Endothelial cell of umbilical vein (primary cell): Measurements from ENCODE around the gene TCN2. TPM values are rescaled to one million over a fixed set of nuclear protein-coding genes. Genes with fewer than 3 reads are reported as not detected.

Experiments used
- BruUV-seq: library from RNA; stranded (reverse); fragments of 400-500 nt; replicated peaks from 2 replicates; lab custom pipeline; 2021; lab: Mats Ljungman, UMichigan
- CTCF ChIA-PET: fragments of 300-600, 350-600 bp; sonication (Branson Sonifier 250); formaldehyde crosslinking; loops from one replicate; lab custom pipeline; 2021; ENCODE audit warnings: antibody characterized with exemption, inconsistent platforms; lab: Charles Lee
- POLR2A ChIA-PET: fragments of 300-600, 350-600 bp; sonication (Branson Sonifier 250); formaldehyde crosslinking; loops from one replicate; lab custom pipeline; 2021; ENCODE audit warnings: antibody characterized with exemption, inconsistent platforms; lab: Charles Lee
- DNase-seq: peaks from one replicate; pipeline ENCODE4 v3.0.0-alpha.2; 2011; ENCODE audit warnings: low read depth, low spot score
- FAIRE-seq: peaks from 2 replicates; lab custom pipeline; 2011; peaks lifted over from hg19 to GRCh38; lab: Jason Lieb, UNC
- H2AFZ ChIP-seq: 2 replicates; pipeline ENCODE4 v1.6.0; 2012; ENCODE audit warnings: low read depth, low read length, control low read depth, inconsistent platforms
- H3K27ac ChIP-seq: 2 replicates; pipeline ENCODE4 v1.5.1; 2011; ENCODE audit warnings: low read depth, mild to moderate bottlenecking, control low read depth, low read length, moderate library complexity; ENCODE audit not compliant: insufficient read depth
- H3K27me3 ChIP-seq, 2 experiments: 2 replicates each; pipeline versions ENCODE4 v1.6.0 to v1.6.1; 2011; ENCODE audit warnings: low read length in 2 of 2, mixed read lengths in 1 of 2; ENCODE audit not compliant: control insufficient read depth in 2 of 2, insufficient read depth in 2 of 2
- H3K36me3 ChIP-seq, 2 experiments: 2 replicates in 1 of 2; 3 replicates in 1 of 2; pipeline ENCODE4 v1.5.1; 2011; ENCODE audit warnings: low read length in 2 of 2, mild to moderate bottlenecking in 1 of 2, moderate library complexity in 1 of 2; ENCODE audit not compliant: control insufficient read depth in 2 of 2, insufficient read depth in 2 of 2; ENCODE audit errors: extremely low read depth in 1 of 2
- H3K4me1 ChIP-seq: 3 replicates; pipeline ENCODE4 v1.5.1; 2011; ENCODE audit warnings: mild to moderate bottlenecking, low read length; ENCODE audit not compliant: control insufficient read depth, insufficient read depth; ENCODE audit errors: extremely low read depth
- H3K4me2 ChIP-seq: 2 replicates; pipeline ENCODE4 v1.6.1; 2011; ENCODE audit warnings: low read length, control low read depth, mixed read lengths; ENCODE audit not compliant: insufficient read depth
- H3K4me3 ChIP-seq, 3 experiments: fragments of 200-600 bp in 1 of 3; sonication (generic), shearing (Covaris generic) in 1 of 3; replicated peaks in 1 of 3; 2 replicates each; pipeline ENCODE4 v1.5.1; 2011 to 2016; ENCODE audit warnings: control low read depth in 3 of 3, low read length in 3 of 3, mild to moderate bottlenecking in 2 of 3, inconsistent platforms in 1 of 3, low read depth in 1 of 3, moderate library complexity in 1 of 3; ENCODE audit not compliant: insufficient read depth in 1 of 3
- H3K79me2 ChIP-seq: 2 replicates; pipeline ENCODE4 v1.6.0; 2012; ENCODE audit warnings: low read length, inconsistent platforms; ENCODE audit not compliant: control insufficient read depth, insufficient read depth
- H3K9ac ChIP-seq: replicated peaks from 2 replicates; pipeline ENCODE3; 2011; ENCODE audit warnings: low read length, control low read depth; ENCODE audit not compliant: insufficient read depth; ENCODE audit errors: extremely low read depth
- H3K9me1 ChIP-seq: replicated peaks from 3 replicates; pipeline ENCODE4 v1.6.0; 2011; ENCODE audit warnings: mild to moderate bottlenecking, low read length; ENCODE audit not compliant: control insufficient read depth, insufficient read depth; ENCODE audit errors: extremely low read depth
- H3K9me3 ChIP-seq: replicated peaks from 2 replicates; pipeline ENCODE4 v1.5.1; 2012; ENCODE audit warnings: low read length, inconsistent platforms; ENCODE audit not compliant: control insufficient read depth, insufficient read depth
- H4K20me1 ChIP-seq: replicated peaks from 2 replicates; pipeline ENCODE3; 2011; ENCODE audit warnings: mild to moderate bottlenecking, low read length; ENCODE audit not compliant: control insufficient read depth, insufficient read depth; ENCODE audit errors: extremely low read depth
- EZH2 ChIP-seq: IDR thresholded peaks from 2 replicates; pipeline ENCODE4 v1.6.1; 2012; ENCODE audit warnings: borderline replicate concordance, low read depth, mild to moderate bottlenecking, moderate library complexity, low read length, inconsistent platforms; ENCODE audit not compliant: severe bottlenecking
- FOS ChIP-seq: IDR thresholded peaks from 2 replicates; pipeline ENCODE4 v1.6.1; 2011; ENCODE audit warnings: mild to moderate bottlenecking, low read length, moderate library complexity, borderline replicate concordance; ENCODE audit not compliant: insufficient read depth
- GATA2 ChIP-seq: IDR thresholded peaks from 2 replicates; pipeline ENCODE4 v1.7.0; 2011; ENCODE audit warnings: low read depth, mild to moderate bottlenecking, moderate library complexity, mixed read lengths, low read length; ENCODE audit not compliant: insufficient read length, insufficient read depth
- JUN ChIP-seq: IDR thresholded peaks from 2 replicates; pipeline ENCODE4 v1.6.1; 2011; ENCODE audit warnings: borderline replicate concordance, low read depth; ENCODE audit not compliant: insufficient read length, insufficient read depth
- MAX ChIP-seq: IDR thresholded peaks from 2 replicates; pipeline ENCODE4 v1.6.1; 2011; ENCODE audit not compliant: insufficient read depth, insufficient read length
- MYC ChIP-seq: IDR thresholded peaks from one replicate; pipeline ENCODE4 v1.6.1; 2011; ENCODE audit warnings: mild to moderate bottlenecking, low read depth, low read length
- POLR2A ChIP-seq: IDR thresholded peaks from 2 replicates; pipeline ENCODE4 v1.6.1; 2012; ENCODE audit warnings: low read depth, mild to moderate bottlenecking, control low read depth, low read length
- POLR2AphosphoS5 ChIP-seq: IDR thresholded peaks from 2 replicates; pipeline ENCODE4 v1.6.1; 2012; ENCODE audit warnings: low read depth, mild to moderate bottlenecking, control low read depth, low read length, moderate library complexity; ENCODE audit not compliant: insufficient read depth
- dilution Hi-C: fragments of 300-500 bp; cut with MboI; formaldehyde crosslinking; loops from one replicate; pipeline ENCODE4 v1.15.0; 2019; ENCODE audit warnings: low sequenced_read_pairs; ENCODE audit not compliant: extremely low pct_ligation_motif_present
- intact Hi-C: fragments of 100-400 bp; cut with micrococcal nuclease; formaldehyde crosslinking; loops from one replicate; pipeline ENCODE4 v1.10.0; 2022
- polyA plus RNA-seq, 4 experiments: library from polyadenylated mRNA; depleted of rRNA in 3 of 4; stranded (reverse) in 3 of 4; unstranded in 1 of 4; fragments of >200 nt; gene quantifications; 2 replicates each; pipeline versions ENCODE4 v1.2.1 to v1.2.3, GENCODE V29; 2011 to 2012; ENCODE audit warnings: missing spikeins in 1 of 4
- total RNA-seq: library from RNA; stranded (reverse); gene quantifications from 2 replicates; pipeline ENCODE4 v1.2.3, GENCODE V29; 2021
- TF ChIP-seq, protein P1 (sequence below), 2 donors: IDR thresholded peaks; 1 replicate in 1 of 2; 2 replicates in 1 of 2; pipeline ENCODE4 v1.5.1; 2011; ENCODE audit warnings: low read length in 2 of 2, mild to moderate bottlenecking in 2 of 2, moderate library complexity in 2 of 2, control low read depth in 1 of 2, inconsistent platforms in 1 of 2, low read depth in 1 of 2; ENCODE audit not compliant: insufficient read depth in 1 of 2; ENCODE audit errors: extremely low read depth in 1 of 2

The TCN2 gene
- total and polyA plus RNA-seq, 2 donors (not counting 3 experiments of a cell fraction or from before 2014, with no cell fraction given): 80.6 to 188 TPM

DNA sequence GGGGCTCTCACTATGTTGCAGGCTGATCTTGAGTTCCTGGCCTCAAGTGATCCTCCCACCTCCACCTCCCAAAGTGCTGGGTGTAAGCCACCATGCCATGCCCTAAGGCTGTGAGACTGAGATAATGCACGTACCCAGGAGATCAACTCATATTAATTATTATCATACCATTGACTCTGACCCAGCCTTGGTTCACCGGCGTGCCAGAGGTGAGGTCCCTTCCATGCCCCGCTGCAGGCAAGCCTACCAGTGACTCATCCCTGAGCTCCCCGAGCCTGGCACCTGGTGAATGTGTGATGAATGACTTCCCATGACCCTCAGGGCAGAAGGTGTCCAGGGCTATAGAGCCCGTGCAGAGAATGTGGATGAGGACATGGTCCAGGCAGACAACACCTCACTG is 44.6 kb upstream of the TCN2 start:
- Histone ChIP-seq H3K9ac (no peak overlapping the region), H3K4me3 (no peak overlapping the region), H3K27me3 (peaks cover 0 to 1% of the 10 kb centered on the region in 2 experiments), H2AFZ (no peak overlapping the region), H3K27ac (no peak overlapping the region), H3K36me3 (no peaks in the 10 kb centered on the region), H3K4me2 (no peak overlapping the region), H3K4me1 (no peaks in the 10 kb centered on the region), H3K9me3 (no peaks in the 10 kb centered on the region), H3K9me1 (no peaks in the 10 kb centered on the region), H3K79me2 (no peaks in the 10 kb centered on the region), H4K20me1 (no peaks in the 10 kb centered on the region)
- dilution Hi-C loops: no loop called here
- TF ChIP-seq POLR2AphosphoS5 (no peak), GATA2 (no peak), JUN (no peak)
- ChIA-PET CTCF (interaction anchor here (0.9 to 1.4 kb wide), 3 partner anchors 27 to 193 kb away, joined by 4 to 7 read pairs (median 4); no protein-coding TSS in a partner anchor), POLR2A (interaction anchor here (0.7 kb wide), 1 partner anchor 32 kb away, joined by 3 read pairs; no protein-coding TSS in a partner anchor)
- no TSS peak for BruUV-seq
- intact Hi-C loops: no loop called here
- FAIRE-seq (no peak), DNase-seq (no peak)

GRCh38 chr22:30564045-30564760 is 42.8 kb upstream of the TCN2 start:
- H3K4me3 ChIP-seq: no peak overlapping the region
- no peaks in the 10 kb centered on the region for H4K20me1 ChIP-seq
- intact Hi-C loops (no loop called here), dilution Hi-C loops (no loop called here)
- no peaks in the 10 kb centered on the region for H3K9me1 ChIP-seq
- no peak for FAIRE-seq
- DNase-seq: no peak
- H3K9me3 ChIP-seq: no peaks in the 10 kb centered on the region
- no peak overlapping the region for H2AFZ ChIP-seq
- H3K4me2 ChIP-seq: no peak overlapping the region
- H3K9ac ChIP-seq: no peak overlapping the region
- ChIA-PET CTCF (interaction anchor here (0.6 to 0.8 kb wide), 2 partner anchors 13 to 199 kb away, joined by 3 read pairs; no protein-coding TSS in a partner anchor), POLR2A (no interaction called here)
- TF ChIP-seq JUN: no peak
- TF ChIP-seq FOS: no peak
- TF ChIP-seq GATA2: no peak
- no peak for TF ChIP-seq MAX
- TF ChIP-seq EZH2: no peak
- TF ChIP-seq, protein P1, sequence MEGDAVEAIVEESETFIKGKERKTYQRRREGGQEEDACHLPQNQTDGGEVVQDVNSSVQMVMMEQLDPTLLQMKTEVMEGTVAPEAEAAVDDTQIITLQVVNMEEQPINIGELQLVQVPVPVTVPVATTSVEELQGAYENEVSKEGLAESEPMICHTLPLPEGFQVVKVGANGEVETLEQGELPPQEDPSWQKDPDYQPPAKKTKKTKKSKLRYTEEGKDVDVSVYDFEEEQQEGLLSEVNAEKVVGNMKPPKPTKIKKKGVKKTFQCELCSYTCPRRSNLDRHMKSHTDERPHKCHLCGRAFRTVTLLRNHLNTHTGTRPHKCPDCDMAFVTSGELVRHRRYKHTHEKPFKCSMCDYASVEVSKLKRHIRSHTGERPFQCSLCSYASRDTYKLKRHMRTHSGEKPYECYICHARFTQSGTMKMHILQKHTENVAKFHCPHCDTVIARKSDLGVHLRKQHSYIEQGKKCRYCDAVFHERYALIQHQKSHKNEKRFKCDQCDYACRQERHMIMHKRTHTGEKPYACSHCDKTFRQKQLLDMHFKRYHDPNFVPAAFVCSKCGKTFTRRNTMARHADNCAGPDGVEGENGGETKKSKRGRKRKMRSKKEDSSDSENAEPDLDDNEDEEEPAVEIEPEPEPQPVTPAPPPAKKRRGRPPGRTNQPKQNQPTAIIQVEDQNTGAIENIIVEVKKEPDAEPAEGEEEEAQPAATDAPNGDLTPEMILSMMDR (IDR thresholded peaks at IDR 0.05; ENCODE audit: extremely low read depth in 1 of 2, insufficient read depth in 1 of 2, low read depth in 1 of 2, low read length in 2 of 2): no peak
- TF ChIP-seq MYC: no peak
- TF ChIP-seq POLR2A: no peak
- TF ChIP-seq POLR2AphosphoS5: no peak
- H3K79me2 ChIP-seq: no peaks in the 10 kb centered on the region
- H3K4me1 ChIP-seq: no peaks in the 10 kb centered on the region
- H3K27me3 ChIP-seq: peaks cover 0 to 1% of the 10 kb centered on the region in 2 experiments
- no TSS peak for BruUV-seq
- no peaks in the 10 kb centered on the region for H3K36me3 ChIP-seq
- H3K27ac ChIP-seq: no peak overlapping the region
